Smooth muscle cell (in vitro differentiated cells): Measurements from ENCODE around the gene BBX. TPM values are rescaled to one million over a fixed set of nuclear protein-coding genes. Genes with fewer than 3 reads are reported as not detected.

Experiments
- DNase-seq: peaks from one replicate; lab custom pipeline; 2025; ENCODE audit not compliant: unreplicated experiment; lab: John Stamatoyannopoulos, UW
- H2AFZ ChIP-seq: fragments of 200-600 bp; sonication (generic); 2 replicates; pipeline ENCODE4 v1.6.0; 2016; ENCODE audit warnings: antibody characterized with exemption, low read depth, mild to moderate bottlenecking
- H3F3A ChIP-seq: fragments of 200-600 bp; sonication (generic); 2 replicates; pipeline ENCODE4 v1.6.0; 2017; ENCODE audit warnings: antibody characterized with exemption, low read depth
- H3K27ac ChIP-seq: fragments of 200-600 bp; sonication (generic); 2 replicates; pipeline ENCODE4 v1.5.1; 2016; ENCODE audit warnings: low read depth, mild to moderate bottlenecking
- H3K27me3 ChIP-seq: fragments of 200-600 bp; sonication (generic); 2 replicates; pipeline ENCODE4 v1.6.1; 2016; ENCODE audit warnings: low read depth, mild to moderate bottlenecking
- H3K36me3 ChIP-seq: fragments of 200-600 bp; sonication (generic); 2 replicates; pipeline ENCODE4 v1.5.1; 2016; ENCODE audit warnings: low read depth
- H3K4me1 ChIP-seq: fragments of 200-600 bp; sonication (generic); 2 replicates; pipeline ENCODE4 v1.5.1; 2016; ENCODE audit warnings: low read depth
- H3K4me2 ChIP-seq: fragments of 200-600 bp; sonication (generic); 2 replicates; pipeline ENCODE4 v1.6.0; 2016; ENCODE audit warnings: mild to moderate bottlenecking
- H3K4me3 ChIP-seq: fragments of 200-600 bp; sonication (generic); 2 replicates; pipeline ENCODE4 v1.5.1; 2016; ENCODE audit warnings: mild to moderate bottlenecking
- H3K79me2 ChIP-seq: fragments of 200-600 bp; sonication (generic); 2 replicates; pipeline ENCODE4 v1.6.0; 2016; ENCODE audit warnings: low read depth, mild to moderate bottlenecking
- H3K9ac ChIP-seq: fragments of 200-600 bp; sonication (generic); 2 replicates; pipeline ENCODE4 v1.6.0; 2016; ENCODE audit warnings: low read depth
- H3K9me3 ChIP-seq: fragments of 200-600 bp; sonication (generic); replicated peaks from 2 replicates; pipeline ENCODE4 v1.5.1; 2016; ENCODE audit warnings: low read depth
- H4K20me1 ChIP-seq: fragments of 200-600 bp; sonication (generic); 2 replicates; pipeline ENCODE4 v1.6.0; 2016; ENCODE audit warnings: low read depth
- CTCF ChIP-seq: fragments of 200-600 bp; sonication (generic); IDR thresholded peaks from 2 replicates; pipeline ENCODE4 v1.5.1; 2017; ENCODE audit warnings: borderline replicate concordance, mild to moderate bottlenecking, antibody characterized with exemption; ENCODE audit not compliant: insufficient read depth, poor library complexity, severe bottlenecking
- WGBS: methylation state at CpG from one replicate; pipeline ENCODE4 v1.1.7; 2016; ENCODE audit warnings: low lambda C conversion rate; 5-methylcytosine and 5-hydroxymethylcytosine counted together
- polyA plus RNA-seq: library from polyadenylated mRNA; unstranded; fragments of >200 nt; fragmentation: Nextera tagmentation; extraction: Ambion mirVana; gene quantifications from 2 replicates; pipeline ENCODE4 v1.2.1, GENCODE V29; 2016
- total RNA-seq: library from RNA; depleted of rRNA; stranded (reverse); fragments of >200 nt; gene quantifications from 2 replicates; pipeline ENCODE4 v1.2.3, GENCODE V29; 2014

Gene BBX
- total and polyA plus RNA-seq, 2 experiments from 2014 or later: 58.9 to 66.4 TPM

- no peaks in the 10 kb centered on the region for H3K79me2 ChIP-seq
- H3F3A ChIP-seq: no peaks in the 10 kb centered on the region
- H3K4me3 ChIP-seq: no peak overlapping the region
- H3K27ac ChIP-seq: no peak overlapping the region
- no peak for DNase-seq
- H3K4me1 ChIP-seq: no peaks in the 10 kb centered on the region
- H3K4me2 ChIP-seq: no peak overlapping the region
- H3K27me3 ChIP-seq: no peaks in the 10 kb centered on the region
- TF ChIP-seq CTCF: no peak
- WGBS: 84% methylated on average over 6 of the region's 6 CpGs
- H3K9ac ChIP-seq: no peak overlapping the region
- no peak overlapping the region for H2AFZ ChIP-seq
- no peaks in the 10 kb centered on the region for H3K9me3 ChIP-seq
- no peaks in the 10 kb centered on the region for H4K20me1 ChIP-seq
- no peaks in the 10 kb centered on the region for H3K36me3 ChIP-seq
Observed at GRCh38 chr3:107854733-107855132, 332.0 kb downstream of the BBX start.

DNA sequence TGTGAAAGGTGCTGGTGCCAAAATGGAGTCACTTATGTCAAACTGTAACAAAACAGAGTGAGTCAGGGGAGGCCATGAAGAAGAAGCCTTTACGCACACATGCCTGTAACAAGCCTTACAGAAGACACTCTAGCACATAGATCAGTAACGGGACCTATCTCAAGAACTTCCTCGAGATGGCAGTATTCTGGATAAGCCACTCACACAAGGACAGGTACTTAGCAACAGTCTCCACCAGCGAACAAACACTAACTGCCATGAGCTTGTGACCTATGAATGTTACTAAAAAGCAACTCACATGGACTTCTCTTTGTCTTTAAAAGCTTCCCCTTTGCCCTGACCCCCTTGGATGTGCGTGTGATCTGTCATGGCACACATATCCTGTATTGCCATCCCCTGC lies 332.9 kb downstream of the BBX start:
- no peaks in the 10 kb centered on the region for H3F3A ChIP-seq
- no peaks in the 10 kb centered on the region for H3K36me3 ChIP-seq
- no peak overlapping the region for H3K4me2 ChIP-seq
- no peak for DNase-seq
- H3K9ac ChIP-seq: no peak overlapping the region
- H3K27me3 ChIP-seq: no peaks in the 10 kb centered on the region
- H3K4me3 ChIP-seq: no peak overlapping the region
- H2AFZ ChIP-seq: no peak overlapping the region
- no peaks in the 10 kb centered on the region for H3K9me3 ChIP-seq
- TF ChIP-seq CTCF: no peak
- no peak overlapping the region for H3K27ac ChIP-seq
- no peaks in the 10 kb centered on the region for H4K20me1 ChIP-seq
- WGBS: 64% methylated on average over 5 of the region's 5 CpGs
- no peaks in the 10 kb centered on the region for H3K79me2 ChIP-seq
- H3K4me1 ChIP-seq: no peaks in the 10 kb centered on the region

DNA sequence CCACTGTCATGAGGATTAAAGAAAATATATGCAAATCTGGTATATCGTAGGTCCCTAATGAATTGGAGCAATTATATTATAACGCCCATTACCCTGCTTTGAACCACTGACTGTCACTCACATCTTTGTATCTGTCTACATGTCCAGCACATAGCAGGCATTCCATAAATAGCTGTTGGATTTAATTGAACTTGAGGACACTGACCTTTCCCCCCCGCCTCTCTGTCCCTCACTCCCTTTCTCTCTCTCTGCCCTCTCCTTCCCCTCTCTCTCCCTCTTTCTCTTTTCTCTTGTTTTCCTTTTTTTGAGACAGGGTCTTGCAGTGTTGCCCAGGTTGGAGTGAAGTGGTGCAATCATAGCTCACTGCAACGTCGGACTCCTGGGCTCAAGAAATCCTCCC lies 335.1 kb downstream of the BBX start:
- H3K4me1 ChIP-seq: no peaks in the 10 kb centered on the region
- no peaks in the 10 kb centered on the region for H3K36me3 ChIP-seq
- no peak for DNase-seq
- no peaks in the 10 kb centered on the region for H3K9me3 ChIP-seq
- H3K4me2 ChIP-seq: no peak overlapping the region
- no peak for TF ChIP-seq CTCF
- no peak overlapping the region for H3K4me3 ChIP-seq
- 78% methylated on average over 5 of the region's 5 CpGs for WGBS
- H3F3A ChIP-seq: no peaks in the 10 kb centered on the region
- H3K9ac ChIP-seq: no peak overlapping the region
- peaks cover 5% of the 10 kb centered on the region for H3K27me3 ChIP-seq
- no peaks in the 10 kb centered on the region for H3K79me2 ChIP-seq
- no peak overlapping the region for H2AFZ ChIP-seq
- H3K27ac ChIP-seq: no peak overlapping the region
- no peaks in the 10 kb centered on the region for H4K20me1 ChIP-seq

- no peaks in the 10 kb centered on the region for H3K79me2 ChIP-seq
- WGBS: 94% methylated on average over 2 of the region's 2 CpGs
- no peak overlapping the region for H3K9ac ChIP-seq
- no peak overlapping the region for H3K27ac ChIP-seq
- no peaks in the 10 kb centered on the region for H3K36me3 ChIP-seq
- no peaks in the 10 kb centered on the region for H3F3A ChIP-seq
- DNase-seq: no peak
- H3K27me3 ChIP-seq: peaks cover 12% of the 10 kb centered on the region
- H3K4me3 ChIP-seq: no peak overlapping the region
- no peak for TF ChIP-seq CTCF
- no peaks in the 10 kb centered on the region for H3K4me1 ChIP-seq
- no peak overlapping the region for H2AFZ ChIP-seq
- H3K9me3 ChIP-seq: no peaks in the 10 kb centered on the region
- no peaks in the 10 kb centered on the region for H4K20me1 ChIP-seq
- H3K4me2 ChIP-seq: no peak overlapping the region
Observed at GRCh38 chr3:107858876-107859275, 336.1 kb downstream of the BBX start.
